AG20443 (cell line): Measurements from ENCODE around the gene SH3RF3.

Experiments
- DNase-seq: peaks from one replicate; pipeline ENCODE4 v3.0.0; 2012; ENCODE audit warnings: low spot score, mixed read lengths

The SH3RF3 gene

GRCh38 chr2:109419960-109420370 is 291.0 kb downstream of the SH3RF3 start:
- peak; percentile 43 for DNase-seq

- DNase-seq, result no peak
These were observed 292.1 kb downstream of the SH3RF3 start for GRCh38 chr2:109421101-109421500.

- no peak for DNase-seq
These were observed 292.6 kb downstream of the SH3RF3 start for GRCh38 chr2:109421642-109422041.

- DNase-seq, result no peak
These were observed 293.2 kb downstream of the SH3RF3 start for GRCh38 chr2:109422071-109422757.

GRCh38 chr2:109422758-109423500 is 293.9 kb downstream of the SH3RF3 start:
- no peak for DNase-seq

- DNase-seq, result no peak
These were observed 294.8 kb downstream of the SH3RF3 start for GRCh38 chr2:109423556-109424359.

- DNase-seq, result no peak
These were observed 296.4 kb downstream of the SH3RF3 start for GRCh38 chr2:109425411-109425810.

- no peak for DNase-seq
These were observed 298.7 kb downstream of the SH3RF3 start for GRCh38 chr2:109427661-109428091.

- DNase-seq, result no peak
These were observed 299.3 kb downstream of the SH3RF3 start for GRCh38 chr2:109428281-109428680.

- no peak for DNase-seq
These were observed 300.0 kb downstream of the SH3RF3 start for GRCh38 chr2:109428841-109429566.

GRCh38 chr2:109429567-109430328 is 300.7 kb downstream of the SH3RF3 start:
- DNase-seq, result no peak

- no peak for DNase-seq
These were observed 301.3 kb downstream of the SH3RF3 start for GRCh38 chr2:109430329-109430636.

- no peak for DNase-seq
These were observed 303.4 kb downstream of the SH3RF3 start for GRCh38 chr2:109432421-109432820.

GRCh38 chr2:109433486-109433885 is 304.5 kb downstream of the SH3RF3 start:
- no peak for DNase-seq

- no peak for DNase-seq
These were observed 304.9 kb downstream of the SH3RF3 start for GRCh38 chr2:109433926-109434325.

- DNase-seq, result no peak
These were observed 305.3 kb downstream of the SH3RF3 start for GRCh38 chr2:109434351-109434750.

GRCh38 chr2:109435066-109435690 is 306.2 kb downstream of the SH3RF3 start:
- no peak for DNase-seq

- peak; percentile 66 for DNase-seq
These were observed 307.0 kb downstream of the SH3RF3 start for GRCh38 chr2:109435901-109436598.

GRCh38 chr2:109436610-109437225 is 307.7 kb downstream of the SH3RF3 start:
- no peak for DNase-seq
